Dermis microvascular lymphatic vessel endothelial cell (primary cell): ENCODE data around the gene OOSP2. TPM values are rescaled to one million over a fixed set of nuclear protein-coding genes. Genes with fewer than 3 reads are reported as not detected.

Experiments used
- DNase-seq, 2 donors: peaks; one replicate each; pipeline versions ENCODE4 v3.0.0 to v3.0.0-alpha.2; 2010; ENCODE audit warnings: low read depth in 2 of 2
- total RNA-seq: library from RNA; depleted of rRNA; stranded (reverse); fragments of >200 nt; gene quantifications from 2 replicates; pipeline ENCODE4 v1.2.1, GENCODE V29; 2014

OOSP2 gene
- total RNA-seq, 1 donor from 2014 or later: not detected

DNA sequence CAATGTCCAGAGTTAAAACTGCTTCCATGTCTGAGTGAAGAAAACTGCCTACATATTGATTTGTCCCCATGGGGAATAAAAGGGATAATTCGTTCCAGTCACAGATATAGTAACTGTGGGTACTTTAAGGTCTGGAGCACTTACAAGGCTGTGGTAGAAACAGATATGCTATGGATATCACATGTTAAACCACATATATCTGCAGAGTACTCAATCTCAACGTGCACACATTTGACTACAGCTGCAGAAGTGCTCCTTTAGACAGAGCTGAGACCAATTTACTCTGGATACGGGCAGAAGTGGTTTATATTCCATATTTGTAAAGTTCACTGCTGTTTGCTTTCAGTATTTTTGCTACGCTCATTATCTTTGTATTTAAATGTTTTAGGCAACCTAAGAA is 38.5 kb downstream of the OOSP2 start:
- DNase-seq: no peak

DNA sequence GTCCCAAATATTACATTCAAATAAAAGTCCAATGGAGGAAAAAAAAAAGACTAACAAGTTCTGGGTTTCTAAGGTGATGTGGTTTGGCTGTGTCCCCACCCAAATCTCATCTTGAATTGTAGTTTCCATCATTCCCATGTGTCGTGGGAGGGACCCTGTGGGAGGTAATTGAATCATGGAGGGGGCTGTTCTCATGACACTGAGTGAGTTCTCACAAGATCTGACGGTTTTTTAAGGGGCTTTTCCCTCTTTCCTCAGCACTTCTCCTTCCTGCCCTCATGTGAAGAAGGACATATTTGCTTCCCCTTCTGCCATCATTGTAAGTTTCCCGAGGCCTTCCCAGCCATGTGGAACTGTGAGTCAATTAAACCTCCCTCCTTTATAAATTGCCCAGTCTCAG is 40.3 kb downstream of the OOSP2 start:
- DNase-seq: no peak

DNA sequence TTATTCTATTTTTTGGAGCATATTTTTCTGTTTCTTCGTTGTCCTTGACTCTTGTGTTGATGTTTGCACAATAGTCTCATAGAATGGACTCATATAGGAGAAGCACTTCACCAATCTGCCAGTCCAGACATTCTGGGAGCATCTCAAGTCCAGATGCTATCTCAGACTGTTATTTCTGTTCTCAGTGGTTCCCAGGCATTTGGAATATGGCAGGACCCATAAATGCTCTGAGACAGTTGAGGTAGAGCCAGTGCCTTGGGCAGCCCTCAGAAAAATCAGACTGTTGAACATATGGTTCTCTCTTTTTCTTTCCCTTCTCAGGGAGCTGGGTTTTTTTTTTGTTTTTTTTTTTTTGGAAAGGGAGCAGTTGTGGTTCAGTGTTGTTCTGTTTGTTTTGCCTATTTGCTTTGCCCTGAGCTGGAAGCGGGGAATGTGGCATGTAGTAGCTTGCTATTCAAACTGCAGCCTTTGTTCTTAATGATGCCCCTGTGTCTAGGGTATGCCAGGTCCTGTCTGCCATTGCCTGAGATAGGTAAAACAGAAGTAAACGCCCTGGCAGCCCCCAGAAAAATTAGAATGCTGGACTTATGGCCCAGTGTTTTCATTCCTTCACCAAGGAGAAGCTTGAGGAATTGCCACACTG is 44.5 kb downstream of the OOSP2 start:
- no peak for DNase-seq

DNA sequence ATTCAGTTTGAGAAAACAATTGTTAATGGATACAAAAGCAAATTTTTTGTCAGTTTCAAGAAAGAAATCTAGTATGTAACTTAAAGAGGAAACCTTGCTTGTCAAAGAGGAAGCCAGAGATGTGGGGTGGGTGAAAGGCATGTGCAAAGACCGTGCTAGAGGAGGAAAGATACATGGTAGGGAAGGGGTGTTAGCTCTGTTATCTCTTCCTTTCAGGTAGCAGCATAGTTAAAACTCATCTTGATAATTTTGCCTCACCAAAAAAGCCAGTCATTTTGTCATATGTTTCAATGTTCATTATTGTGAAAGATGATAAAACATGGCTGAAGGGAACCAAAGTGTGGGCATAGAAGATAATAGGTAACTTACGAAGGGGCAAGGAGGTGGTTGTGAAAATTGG is 45.7 kb downstream of the OOSP2 start:
- no peak for DNase-seq

DNA sequence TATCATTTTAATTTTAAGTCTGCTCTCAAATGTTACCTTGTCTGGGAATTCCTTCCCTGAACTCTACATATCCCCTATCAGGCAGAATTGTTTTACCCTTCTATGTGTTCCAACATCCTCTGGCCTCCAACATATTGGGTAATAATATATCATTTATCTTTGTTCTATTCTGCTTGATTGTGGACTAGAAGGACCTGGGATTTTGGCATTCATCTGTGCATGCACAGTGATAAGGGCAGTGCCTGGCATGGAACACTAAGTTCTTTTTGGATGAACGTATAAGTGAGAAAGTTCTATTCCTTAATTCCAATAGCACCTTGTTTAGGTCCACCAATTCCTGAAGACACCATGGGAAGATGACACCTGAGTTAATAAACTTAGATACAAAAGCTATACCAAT is 47.0 kb downstream of the OOSP2 start:
- DNase-seq: no peak

DNA sequence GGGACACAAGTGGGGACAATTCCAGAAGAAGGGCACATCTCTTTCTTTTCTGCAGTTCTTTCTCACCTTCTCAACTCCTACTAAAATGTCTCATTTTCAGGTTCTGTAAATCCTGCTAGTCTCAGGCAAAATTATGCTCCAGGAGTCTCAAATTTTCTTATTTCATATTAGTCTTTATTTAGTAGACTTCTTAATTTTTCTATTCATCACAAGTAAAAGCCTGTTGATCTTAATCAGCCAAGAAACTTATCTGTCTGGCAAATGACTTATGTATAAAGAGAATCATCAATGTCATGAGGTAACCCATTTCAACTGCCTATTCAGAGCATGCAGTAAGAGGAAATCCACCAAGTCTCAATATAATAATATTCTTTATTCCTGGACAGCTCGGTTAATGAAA is 48.2 kb downstream of the OOSP2 start, which contains the start of gene MS4A2:
TSS of gene MS4A2 (plus strand) at position 301 of the 400 bp plus-strand sequence. CDS start 102 bp downstream, outside the sequence.
- no peak for DNase-seq

DNA sequence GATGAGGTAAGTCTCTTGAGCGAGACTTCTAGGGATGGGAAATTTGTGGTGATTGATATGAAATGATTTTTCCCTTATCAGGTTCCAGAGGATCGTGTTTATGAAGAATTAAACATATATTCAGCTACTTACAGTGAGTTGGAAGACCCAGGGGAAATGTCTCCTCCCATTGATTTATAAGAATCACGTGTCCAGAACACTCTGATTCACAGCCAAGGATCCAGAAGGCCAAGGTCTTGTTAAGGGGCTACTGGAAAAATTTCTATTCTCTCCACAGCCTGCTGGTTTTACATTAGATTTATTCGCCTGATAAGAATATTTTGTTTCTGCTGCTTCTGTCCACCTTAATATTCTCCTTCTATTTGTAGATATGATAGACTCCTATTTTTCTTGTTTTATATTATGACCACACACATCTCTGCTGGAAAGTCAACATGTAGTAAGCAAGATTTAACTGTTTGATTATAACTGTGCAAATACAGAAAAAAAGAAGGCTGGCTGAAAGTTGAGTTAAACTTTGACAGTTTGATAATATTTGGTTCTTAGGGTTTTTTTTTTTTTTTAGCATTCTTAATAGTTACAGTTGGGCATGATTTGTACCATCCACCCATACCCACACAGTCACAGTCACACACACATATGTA is 55.4 kb downstream of the OOSP2 start:
- no peak for DNase-seq

DNA sequence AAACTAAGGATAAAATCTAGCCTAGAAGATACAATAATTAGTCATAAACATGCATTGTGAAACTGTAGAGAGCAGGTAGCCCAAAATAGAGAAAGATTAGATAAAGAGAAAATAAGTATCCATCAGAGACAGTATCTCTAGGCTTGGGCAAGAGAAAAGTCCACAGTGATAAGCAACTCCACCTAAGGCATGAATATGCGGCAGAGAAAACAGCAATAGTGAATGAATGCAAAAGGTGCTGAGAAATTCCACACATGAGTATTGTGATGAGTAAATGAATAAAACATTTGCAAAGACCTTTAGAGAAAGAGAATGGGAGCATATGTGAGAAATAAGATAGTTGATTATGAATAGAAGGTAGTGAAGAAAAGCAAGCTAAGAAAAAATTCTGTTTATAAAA is 57.0 kb downstream of the OOSP2 start:
- DNase-seq: no peak

Other genes with a start within 250 kb of the OOSP2 start
- 20.2 and 29.3 TPM in 2 replicates for gene MRPL16, start 229.6 kb upstream of the OOSP2 start, total RNA-seq
- not detected in 2 replicates for gene CBLIF, start 194.9 kb upstream of the OOSP2 start, total RNA-seq
- not detected in 2 replicates for gene TCN1, start 173.9 kb upstream of the OOSP2 start, total RNA-seq
- gene OOSP3, start 161.6 kb upstream of the OOSP2 start, total RNA-seq: 0.13 TPM in 2 replicates
- 0.13 TPM in 1 of 2 replicates, not detected in the other for gene OOSP1, start 102.0 kb upstream of the OOSP2 start, total RNA-seq
- gene OOSP4A, start 76.4 kb upstream of the OOSP2 start, total RNA-seq: not detected in 2 replicates
- not detected in 2 replicates for gene OOSP4B, start 23.2 kb upstream of the OOSP2 start, total RNA-seq
- gene MS4A3, start 16.3 kb downstream of the OOSP2 start, total RNA-seq: not detected in 2 replicates
- not detected in 2 replicates for gene MS4A2, start 48.3 kb downstream of the OOSP2 start, total RNA-seq
- 0.26 and 0.63 TPM in 2 replicates for gene MS4A6A, start 142.7 kb downstream of the OOSP2 start, total RNA-seq
- gene MS4A4E, start 202.7 kb downstream of the OOSP2 start, total RNA-seq: not detected in 2 replicates
- not detected in 2 replicates for gene MS4A4A, start 240.3 kb downstream of the OOSP2 start, total RNA-seq